RCC 7860 (cell line): Measurements from ENCODE around the gene RAB6A.
"Not testable (repeated sequence)": the region's sequence is repeated elsewhere in the genome, so short reads cannot be mapped to it uniquely, and the experiment has no call there.

Experiments used
- DNase-seq: peaks from one replicate; pipeline ENCODE4 v3.0.0-alpha.2; 2015; ENCODE audit warnings: low spot score
- FAIRE-seq: peaks from 2 replicates; lab custom pipeline; 2012; peaks lifted over from hg19 to GRCh38; lab: Jason Lieb, UNC

Gene RAB6A

GRCh38 chr11:73760679-73761402 lies at the start of gene RAB6A:
Gene RAB6A (minus strand): TSS chr11:73761074. CDS start chr11:73760635, 439 bp downstream.
- FAIRE-seq: peak; percentile 74
- DNase-seq: peak; percentile 98

GRCh38 chr11:73810637-73811036 lies 49.8 kb upstream of the RAB6A start:
- no peak for DNase-seq
- no peak for FAIRE-seq

DNA sequence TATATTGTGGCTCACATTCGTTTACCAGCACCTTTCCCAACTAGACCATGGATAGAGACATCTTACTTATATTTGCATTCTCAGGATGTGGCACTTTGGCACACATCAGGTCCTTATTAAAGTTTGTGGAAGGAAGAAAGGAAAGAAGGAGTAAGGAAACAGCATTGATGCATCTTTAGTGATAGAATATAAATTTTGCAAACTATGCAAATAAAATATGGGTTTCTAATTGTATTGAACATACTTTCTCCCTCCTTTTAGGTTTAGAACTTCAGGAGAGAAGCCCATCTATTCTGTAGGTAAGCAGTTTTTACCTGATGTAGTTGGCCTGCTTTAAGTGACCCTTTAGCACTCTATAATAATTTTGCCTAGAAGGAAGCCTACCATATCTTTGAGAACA lies 47.2 kb upstream of the RAB6A start:
- DNase-seq: no peak
- no peak for FAIRE-seq

GRCh38 chr11:73804712-73805111 lies 43.8 kb upstream of the RAB6A start:
- FAIRE-seq: no peak
- no peak for DNase-seq

DNA sequence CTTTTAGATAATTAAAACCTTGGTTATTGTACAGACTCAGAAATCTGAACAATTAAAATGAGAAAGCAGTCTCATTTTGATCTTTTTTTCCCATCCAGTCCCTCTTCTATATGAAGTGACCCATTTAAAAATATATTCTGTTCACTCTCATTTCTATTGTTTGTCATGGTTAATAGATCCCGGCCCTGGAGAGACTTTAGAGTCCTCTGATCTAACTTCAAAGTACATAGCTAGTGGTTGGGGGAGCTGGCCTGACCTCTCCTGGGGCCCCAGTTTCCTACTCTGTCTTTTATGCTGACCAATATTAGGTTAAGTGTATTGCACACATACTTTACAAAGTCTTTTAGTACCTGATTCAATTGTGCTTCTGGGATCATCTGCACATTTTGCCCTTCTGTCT lies 40.3 kb upstream of the RAB6A start:
- no peak for DNase-seq
- no peak for FAIRE-seq

DNA sequence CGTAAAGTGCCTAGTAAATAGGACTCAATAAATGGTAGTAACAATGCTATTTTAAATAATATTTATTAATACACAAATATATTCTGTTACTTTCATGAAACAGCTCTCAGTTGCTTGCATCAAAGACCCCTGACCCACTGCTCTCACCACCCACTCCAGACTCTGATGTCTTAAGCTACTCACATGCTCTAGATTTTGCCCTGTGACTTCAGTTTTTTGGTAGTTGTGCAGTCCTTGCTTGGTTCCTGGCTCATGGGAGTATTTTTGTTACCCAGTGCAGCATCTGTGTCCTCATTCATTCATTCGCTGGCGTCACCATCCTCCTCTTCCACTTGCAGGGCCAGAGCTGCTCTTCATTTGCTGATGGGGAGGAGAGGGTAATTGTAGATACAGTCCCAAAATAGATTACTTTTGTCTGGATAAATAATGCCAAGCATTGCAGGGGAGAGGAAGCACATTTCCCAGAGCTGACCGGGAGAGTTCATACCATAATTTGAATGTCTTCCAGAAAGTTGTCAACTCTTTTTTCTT lies 39.5 kb upstream of the RAB6A start:
- DNase-seq (no peak), FAIRE-seq (no peak)

DNA sequence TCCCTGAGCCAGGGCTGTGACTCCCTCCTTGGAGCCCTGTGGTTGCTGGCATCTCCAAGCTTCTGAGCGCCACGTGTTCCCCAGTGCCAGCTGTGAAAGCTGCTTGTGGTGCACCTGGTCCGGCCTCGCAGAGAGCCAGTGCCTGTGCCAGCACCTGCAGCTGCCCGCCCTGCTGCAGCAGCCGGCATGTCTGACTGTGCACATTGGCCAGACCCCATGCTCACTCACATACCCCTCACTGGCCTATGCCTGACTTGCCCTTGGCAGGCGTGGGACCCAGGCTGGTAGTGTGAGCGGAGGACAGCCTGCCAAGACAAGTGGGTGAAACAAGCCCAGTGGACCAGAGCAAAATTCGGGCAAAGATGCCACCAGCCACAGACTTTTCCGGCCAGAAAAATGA lies 36.6 kb upstream of the RAB6A start:
- DNase-seq (no peak), FAIRE-seq (no peak)

GRCh38 chr11:73795925-73796632 lies 35.2 kb upstream of the RAB6A start:
- FAIRE-seq (no peak), DNase-seq (no peak)

DNA sequence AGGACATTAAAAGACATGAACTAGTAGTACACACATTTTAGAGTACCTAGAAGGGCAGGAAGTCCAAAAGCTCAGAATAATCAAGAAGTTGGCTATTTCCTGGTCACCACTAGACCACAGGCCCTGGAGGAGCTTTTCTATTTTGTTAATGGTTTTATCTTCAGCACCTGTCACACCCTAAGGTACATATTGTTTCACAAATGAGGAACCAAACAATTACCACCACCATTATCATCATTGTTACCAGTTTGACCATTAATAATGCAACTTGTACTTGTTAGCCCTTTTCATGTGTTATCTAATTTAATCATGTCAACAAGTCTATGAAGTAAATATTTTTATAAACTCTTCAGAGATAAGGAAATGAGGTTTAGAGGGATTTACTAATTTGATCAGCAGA lies 31.7 kb upstream of the RAB6A start:
- FAIRE-seq: no peak
- DNase-seq: no peak

DNA sequence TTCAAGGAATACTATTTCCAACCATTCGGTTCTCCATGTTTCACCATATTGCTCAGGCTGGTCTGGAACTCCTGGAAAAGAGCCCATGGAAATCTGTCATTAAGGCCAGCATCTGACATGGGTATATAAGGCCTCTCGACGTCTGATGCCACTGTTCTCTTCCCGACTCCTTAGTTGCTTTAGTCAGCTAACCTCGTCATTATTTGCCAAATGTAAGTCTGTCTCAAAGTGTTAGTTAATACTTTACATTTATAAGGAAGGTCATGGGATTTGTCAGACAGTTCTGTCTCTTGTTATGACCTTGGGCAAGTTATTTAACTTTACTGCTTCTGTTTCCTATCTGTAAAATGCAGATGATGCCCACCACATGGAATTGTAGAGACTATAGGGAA lies 28.4 kb upstream of the RAB6A start:
- FAIRE-seq (no peak), DNase-seq (no peak)

GRCh38 chr11:73787643-73788558 lies 27.0 kb upstream of the RAB6A start, which contains the start of gene MRPL48:
Gene MRPL48 (plus strand): TSS chr11:73787874. CDS start chr11:73787972, 98 bp downstream.
- peak; percentile 86 for DNase-seq
- FAIRE-seq: peak; percentile 76

- peak; percentile 6 for DNase-seq
- no peak for FAIRE-seq
Measured at GRCh38 chr11:73787051-73787642, 26.3 kb upstream of the RAB6A start.

- not testable (repeated sequence) for FAIRE-seq, DNase-seq
Measured at GRCh38 chr11:73785467-73785866, 24.6 kb upstream of the RAB6A start.

DNA sequence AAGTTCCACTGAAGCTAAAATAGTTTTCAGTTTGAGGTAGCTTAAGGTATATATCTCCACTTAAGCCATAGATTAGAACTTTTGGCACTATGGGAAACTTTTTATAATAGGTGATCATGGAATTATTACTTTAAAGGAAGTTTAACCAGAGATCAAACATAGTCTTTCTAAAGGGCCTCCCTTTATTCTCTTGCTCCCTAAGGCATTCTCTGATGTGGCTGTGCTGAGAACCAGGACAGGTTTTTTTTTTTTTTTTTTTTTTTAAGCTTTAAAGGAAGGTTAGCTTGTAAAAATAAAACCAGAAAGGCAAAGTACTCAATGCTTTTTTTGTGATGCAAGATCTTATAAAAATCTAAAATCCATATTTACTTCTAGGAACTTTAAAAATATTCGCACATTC lies 23.9 kb upstream of the RAB6A start:
- no peak for DNase-seq
- no peak for FAIRE-seq

- FAIRE-seq: no peak
- DNase-seq: no peak
Measured at GRCh38 chr11:73784080-73784634, 23.3 kb upstream of the RAB6A start.

GRCh38 chr11:73783483-73784020 lies 22.7 kb upstream of the RAB6A start:
- FAIRE-seq (no peak), DNase-seq (no peak)

GRCh38 chr11:73781303-73781702 lies 20.4 kb upstream of the RAB6A start:
- FAIRE-seq: no peak
- DNase-seq: no peak

GRCh38 chr11:73779084-73779902 lies 18.4 kb upstream of the RAB6A start:
- FAIRE-seq (peak; percentile 83), DNase-seq (peak; percentile 94)

- not testable (repeated sequence) for FAIRE-seq, DNase-seq
Measured at GRCh38 chr11:73770811-73771210, 9.9 kb upstream of the RAB6A start.
